ENCODE data around the gene CDK5RAP3.
A peak's percentile ranks its signal among the peaks of the same experiment; 100 is the strongest.
"Not testable (repeated sequence)": the region's sequence is repeated elsewhere in the genome, so short reads cannot be mapped to it uniquely, and the experiment has no call there.

The CDK5RAP3 gene, protein sequence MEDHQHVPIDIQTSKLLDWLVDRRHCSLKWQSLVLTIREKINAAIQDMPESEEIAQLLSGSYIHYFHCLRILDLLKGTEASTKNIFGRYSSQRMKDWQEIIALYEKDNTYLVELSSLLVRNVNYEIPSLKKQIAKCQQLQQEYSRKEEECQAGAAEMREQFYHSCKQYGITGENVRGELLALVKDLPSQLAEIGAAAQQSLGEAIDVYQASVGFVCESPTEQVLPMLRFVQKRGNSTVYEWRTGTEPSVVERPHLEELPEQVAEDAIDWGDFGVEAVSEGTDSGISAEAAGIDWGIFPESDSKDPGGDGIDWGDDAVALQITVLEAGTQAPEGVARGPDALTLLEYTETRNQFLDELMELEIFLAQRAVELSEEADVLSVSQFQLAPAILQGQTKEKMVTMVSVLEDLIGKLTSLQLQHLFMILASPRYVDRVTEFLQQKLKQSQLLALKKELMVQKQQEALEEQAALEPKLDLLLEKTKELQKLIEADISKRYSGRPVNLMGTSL

DNA sequence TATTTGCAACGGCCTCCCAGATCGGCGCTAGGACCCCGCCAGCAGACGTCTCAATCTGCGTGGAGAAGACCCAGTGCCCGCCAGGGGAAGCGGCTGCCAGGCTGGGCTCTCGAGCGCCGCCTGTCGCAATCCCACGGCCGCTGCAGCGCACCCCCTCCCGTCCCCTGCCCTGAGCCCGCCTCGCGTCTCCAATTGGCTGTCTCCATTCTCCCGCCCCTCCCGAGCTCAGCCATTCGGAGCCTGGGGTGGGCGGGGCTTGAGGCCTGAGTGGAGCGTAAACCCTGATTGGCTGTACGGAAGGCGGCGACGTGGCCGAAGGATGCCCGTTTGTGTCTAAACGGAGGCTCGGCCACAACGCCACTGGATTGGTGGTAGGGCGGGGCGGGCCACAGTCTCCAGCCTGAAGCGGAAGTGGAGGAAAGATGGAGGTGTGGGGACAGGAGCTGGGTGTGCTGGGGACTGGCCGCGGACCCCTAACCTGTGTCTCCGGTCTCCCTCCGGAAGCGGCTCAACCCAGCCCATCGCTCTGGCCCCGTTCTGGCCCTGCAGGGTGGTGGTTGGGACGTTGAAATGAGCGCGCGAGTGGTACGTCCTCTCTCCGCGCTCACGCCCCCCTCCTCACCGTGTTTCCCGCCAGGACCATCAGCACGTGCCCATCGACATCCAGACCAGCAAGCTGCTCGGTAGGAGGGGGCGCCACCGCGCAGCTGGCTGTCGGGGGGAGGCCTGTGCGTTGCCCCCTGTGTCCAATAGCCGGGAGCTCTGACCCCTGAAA is at the start of gene CDK5RAP3:
Gene CDK5RAP3 (plus strand): TSS at position 389 of the 775 bp plus-strand sequence. CDS start 34 bp downstream, at position 423.
- DNase-seq (ENCODE audit: low read depth in 1 of 2, low spot score in 1 of 2), result peak; percentile 96 to 98

- DNase-seq (ENCODE audit: low read depth in 1 of 2, low spot score in 1 of 2), result no peak
Measured at GRCh38 chr17:47924785-47925677, 45.9 kb upstream of the CDK5RAP3 start.

DNA sequence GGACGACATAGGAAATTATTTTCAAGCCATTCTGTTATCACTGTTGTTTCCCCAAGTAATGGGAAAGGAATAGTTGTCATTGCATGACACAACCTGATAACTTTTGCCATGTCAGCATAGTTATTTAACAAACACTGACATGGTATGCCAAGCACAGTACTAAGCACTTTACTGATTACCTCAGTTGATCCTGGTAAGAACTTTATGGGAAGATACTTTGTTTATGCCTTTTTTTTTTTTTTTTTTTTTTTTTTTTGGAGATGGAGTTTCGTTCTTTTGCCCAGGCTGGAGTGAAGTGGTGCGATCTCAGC is 45.3 kb upstream of the CDK5RAP3 start:
- DNase-seq (ENCODE audit: low read depth in 1 of 2, low spot score in 1 of 2), result no peak

GRCh38 chr17:47927821-47928400 is 43.0 kb upstream of the CDK5RAP3 start:
- DNase-seq (ENCODE audit: low read depth in 1 of 2, low spot score in 1 of 2), result no peak

GRCh38 chr17:47928415-47928814 is 42.5 kb upstream of the CDK5RAP3 start:
- no peak for DNase-seq (ENCODE audit: low read depth in 1 of 2, low spot score in 1 of 2)

- DNase-seq (ENCODE audit: low read depth in 1 of 2, low spot score in 1 of 2), result no peak
Measured at GRCh38 chr17:47929218-47930000, 41.5 kb upstream of the CDK5RAP3 start.

- DNase-seq (ENCODE audit: low read depth in 1 of 2, low spot score in 1 of 2), result no peak
Measured at GRCh38 chr17:47931848-47932247, 39.1 kb upstream of the CDK5RAP3 start.

GRCh38 chr17:47934856-47935255 is 36.1 kb upstream of the CDK5RAP3 start:
- no peak for DNase-seq (ENCODE audit: low read depth in 1 of 2, low spot score in 1 of 2)

GRCh38 chr17:47935468-47935867 is 35.4 kb upstream of the CDK5RAP3 start:
- DNase-seq (ENCODE audit: low read depth in 1 of 2, low spot score in 1 of 2), result not testable (repeated sequence)

DNA sequence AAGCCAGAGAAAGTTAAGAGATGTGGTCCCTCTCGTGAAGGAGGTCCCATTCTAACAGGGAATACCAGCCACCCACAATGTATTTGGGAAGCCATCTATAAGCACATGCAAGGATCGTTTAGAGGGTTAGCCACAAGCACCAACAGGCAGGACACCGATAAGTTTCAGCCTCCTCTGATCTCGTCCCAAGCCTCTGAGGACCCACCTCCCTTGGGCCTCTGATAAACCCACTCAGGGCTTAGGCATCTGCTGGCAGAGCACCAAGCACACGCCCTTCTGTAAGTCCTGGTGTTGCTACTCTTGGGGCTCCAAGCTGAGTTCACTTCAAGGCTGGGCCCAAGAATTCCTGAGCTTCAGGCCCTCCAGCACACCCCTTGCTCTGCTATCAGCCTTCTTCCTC is 35.0 kb upstream of the CDK5RAP3 start:
- DNase-seq (ENCODE audit: low read depth in 1 of 2, low spot score in 1 of 2), result no peak

DNA sequence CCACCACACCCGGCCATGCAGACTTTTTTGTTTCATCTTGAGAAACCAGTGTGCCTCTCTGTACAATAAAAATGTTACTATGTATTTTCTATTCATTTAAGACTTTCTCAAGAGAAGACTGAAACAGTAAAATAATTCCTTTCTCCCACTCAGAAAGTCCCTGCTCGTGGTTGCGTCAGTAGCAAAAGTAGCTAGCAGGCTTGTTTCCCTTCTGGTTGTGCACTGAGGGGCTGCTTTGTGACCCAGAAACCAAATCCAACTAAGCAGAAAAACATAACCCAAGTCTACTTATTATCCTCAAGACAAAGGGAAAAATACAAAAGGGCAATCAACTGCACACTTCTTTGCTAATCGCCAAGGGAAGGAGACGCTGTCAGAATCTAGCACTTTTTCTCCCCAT is 33.0 kb upstream of the CDK5RAP3 start:
- no peak for DNase-seq (ENCODE audit: low read depth in 1 of 2, low spot score in 1 of 2)

GRCh38 chr17:47941246-47942095 is 29.4 kb upstream of the CDK5RAP3 start, which contains the start of gene PNPO:
Gene PNPO, plus strand, starts transcription at chr17:47941571. Its CDS starts 105 bp downstream, at chr17:47941676.
- peak; percentile 80 to 86 for DNase-seq (ENCODE audit: low read depth in 1 of 2, low spot score in 1 of 2)

- no peak for DNase-seq (ENCODE audit: low read depth in 1 of 2, low spot score in 1 of 2)
Measured at GRCh38 chr17:47942096-47942510, 28.8 kb upstream of the CDK5RAP3 start.

GRCh38 chr17:47942568-47942967 is 28.3 kb upstream of the CDK5RAP3 start:
- no peak for DNase-seq (ENCODE audit: low read depth in 1 of 2, low spot score in 1 of 2)

- DNase-seq (ENCODE audit: low read depth in 1 of 2, low spot score in 1 of 2), result no peak
Measured at GRCh38 chr17:47945080-47945479, 25.8 kb upstream of the CDK5RAP3 start.

DNA sequence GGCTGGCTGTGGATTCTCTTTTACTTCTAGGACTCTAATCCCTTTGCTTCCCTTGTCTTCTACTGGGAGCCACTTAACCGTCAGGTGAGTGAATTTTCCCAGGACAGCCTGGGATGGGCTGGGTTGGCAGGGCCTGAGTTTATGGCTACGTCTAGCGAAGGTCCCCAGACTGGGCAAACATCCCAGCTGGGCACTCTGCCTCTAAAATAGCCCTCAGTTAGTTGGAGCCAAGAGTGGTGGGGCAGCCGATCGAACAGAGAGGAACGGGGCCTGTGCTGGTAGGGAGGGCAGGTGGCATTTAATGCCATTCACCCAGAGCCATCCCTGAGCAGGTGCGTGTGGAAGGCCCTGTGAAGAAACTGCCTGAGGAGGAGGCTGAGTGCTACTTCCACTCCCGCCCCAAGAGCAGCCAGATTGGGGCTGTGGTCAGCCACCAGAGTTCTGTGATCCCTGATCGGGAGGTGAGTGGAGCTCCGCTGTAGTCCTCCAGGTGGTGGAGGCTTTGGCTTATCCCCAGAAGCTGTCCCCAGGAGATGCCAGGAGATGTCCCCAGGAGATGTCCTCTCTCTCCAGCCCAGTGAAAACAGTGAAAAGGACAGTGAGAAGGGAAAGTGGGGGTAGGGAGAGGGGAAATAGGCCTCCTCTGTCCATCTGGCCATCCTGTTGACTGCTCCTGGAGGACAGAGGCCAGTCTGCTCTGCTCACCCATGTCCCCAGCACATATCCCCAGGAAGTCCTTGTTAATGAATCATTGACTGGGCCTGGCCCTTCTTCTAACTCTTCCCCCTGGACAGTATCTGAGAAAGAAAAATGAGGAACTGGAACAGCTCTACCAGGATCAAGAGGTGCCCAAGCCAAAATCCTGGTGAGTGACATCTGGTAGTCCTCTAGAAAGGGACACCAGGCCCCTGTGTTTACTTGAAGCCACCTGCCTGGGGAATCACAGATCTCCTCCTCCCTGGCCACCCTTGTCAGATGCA is 25.1 kb upstream of the CDK5RAP3 start:
- DNase-seq (ENCODE audit: low read depth in 1 of 2, low spot score in 1 of 2), result no peak

DNA sequence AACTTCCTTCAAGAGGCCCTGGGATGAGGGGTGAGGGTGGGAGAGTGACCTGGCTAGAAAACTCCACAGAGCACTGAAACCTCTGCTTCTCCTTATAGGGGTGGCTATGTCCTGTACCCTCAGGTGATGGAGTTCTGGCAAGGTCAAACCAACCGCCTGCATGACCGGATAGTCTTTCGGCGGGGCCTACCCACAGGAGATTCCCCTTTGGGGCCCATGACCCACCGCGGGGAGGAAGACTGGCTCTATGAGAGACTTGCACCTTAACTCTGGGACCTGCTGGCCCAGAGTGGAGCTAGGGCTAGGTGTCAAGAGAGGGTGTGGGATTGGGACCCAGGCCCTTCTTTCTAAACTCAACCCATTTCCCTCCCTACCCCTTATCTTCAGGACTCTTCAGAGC is 24.4 kb upstream of the CDK5RAP3 start:
- no peak for DNase-seq (ENCODE audit: low read depth in 1 of 2, low spot score in 1 of 2)

DNA sequence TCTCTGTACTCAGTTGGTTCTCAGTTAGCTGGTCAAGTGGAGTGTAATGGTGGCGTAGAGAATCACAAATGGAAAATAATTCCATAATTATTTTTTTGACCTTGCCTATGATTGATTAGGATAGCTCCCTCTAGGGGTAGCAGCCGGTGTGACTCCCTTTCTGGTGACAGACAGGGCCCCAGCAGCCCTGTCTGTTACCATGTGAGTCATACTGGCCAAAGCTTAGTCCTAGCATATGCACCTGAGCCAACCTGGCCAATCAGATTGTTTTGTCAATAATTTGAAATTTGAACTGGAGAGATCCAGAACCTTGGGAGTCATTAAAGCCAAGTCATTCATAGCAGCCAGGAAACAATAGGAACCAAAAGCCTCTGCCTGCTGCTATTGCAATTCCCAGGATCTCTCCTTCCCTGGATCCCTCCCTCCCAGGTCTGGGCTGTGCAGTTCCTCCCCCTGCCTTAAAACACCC is 23.9 kb upstream of the CDK5RAP3 start:
- DNase-seq (ENCODE audit: low read depth in 1 of 2, low spot score in 1 of 2), result peak; percentile 46 to 54
